ENCODE results near the gene NUBP2. TPM values are rescaled to one million over a fixed set of nuclear protein-coding genes. Genes with fewer than 3 reads are reported as not detected.

The NUBP2 gene
- total and polyA plus RNA-seq, 2 donors (not counting 1 experiment from before 2014, with no cell fraction given): 13.5 to 43.6 TPM

- Histone ChIP-seq H3K9ac (ENCODE audit: insufficient read depth, low read length) (peak within 1 kb of the TSS; percentile 75), H3K4me2 (ENCODE audit: extremely low read depth, insufficient read depth, low read length) (peak within 1 kb of the TSS; percentile 94), H3K4me3 (replicated peaks in 1 of 4; ENCODE audit: control extremely low read depth in 1 of 4, insufficient read depth in 1 of 4, low read depth in 3 of 4, low read length in 4 of 4) (peak within 1 kb of the TSS; percentile 89 to 99 (median 98)), H3K9me3 (ENCODE audit: control insufficient read depth, insufficient read depth, low read depth, low read length) (no peaks in the 10 kb centered on the region), H4K20me1 (ENCODE audit: control insufficient read depth, extremely low read depth, insufficient read depth, low read length) (no peaks in the 10 kb centered on the region), H3K36me3 (ENCODE audit: control insufficient read depth, insufficient read depth, low read length) (peaks cover 3% of the 10 kb centered on the region), H3K79me2 (ENCODE audit: control insufficient read depth, insufficient read depth, low read length) (peaks cover 26% of the 10 kb centered on the region), H3K27me3 (ENCODE audit: control insufficient read depth, insufficient read depth, low read length) (no peaks in the 10 kb centered on the region), H3K27ac (ENCODE audit: insufficient read depth, low read length) (peak within 1 kb of the TSS; percentile 80), H2AFZ (ENCODE audit: low read length) (peak within 1 kb of the TSS; percentile 100), H3K4me1 (ENCODE audit: control insufficient read depth, extremely low read depth, insufficient read depth, low read length) (peaks cover 7% of the 10 kb centered on the region)
- DNase-seq (ENCODE audit: low read depth in 2 of 2): peak; percentile 95 to 96
- TF ChIP-seq CTCF (conservative IDR thresholded peaks at IDR 0.05 in 1 of 2, IDR thresholded peaks at IDR 0.05 in 1 of 2; ENCODE audit: low read depth in 1 of 2, low read length in 2 of 2) (no peak), EZH2 (IDR thresholded peaks at IDR 0.05; ENCODE audit: low read length, missing control alignments) (no peak)
These were observed 44.2 kb downstream of the NUBP2 start, which contains the start of the genes FAHD1 and HAGH for GRCh38 chr16:1826691-1827573. TSS of gene FAHD1 (plus strand) at chr16:1827206. CDS start at chr16:1827239, 33 bp downstream. TSS of gene HAGH (minus strand) at chr16:1826825. CDS start at chr16:1826787, 38 bp downstream.

GRCh38 chr16:1828645-1829410 lies 46.1 kb downstream of the NUBP2 start:
- H3K4me3 ChIP-seq (replicated peaks in 1 of 4; ENCODE audit: control extremely low read depth in 1 of 4, insufficient read depth in 1 of 4, low read depth in 3 of 4, low read length in 4 of 4): peak overlapping the region; percentile 89 to 99 (median 98)
- H3K79me2 ChIP-seq (ENCODE audit: control insufficient read depth, insufficient read depth, low read length): peaks cover 26% of the 10 kb centered on the region
- H3K4me2 ChIP-seq (ENCODE audit: extremely low read depth, insufficient read depth, low read length): peak overlapping the region; percentile 68
- no peak overlapping the region for H2AFZ ChIP-seq (ENCODE audit: low read length)
- H3K36me3 ChIP-seq (ENCODE audit: control insufficient read depth, insufficient read depth, low read length): peaks cover 3% of the 10 kb centered on the region
- no peak for DNase-seq (ENCODE audit: low read depth in 2 of 2)
- no peak overlapping the region for H3K9ac ChIP-seq (ENCODE audit: insufficient read depth, low read length)
- H4K20me1 ChIP-seq (ENCODE audit: control insufficient read depth, extremely low read depth, insufficient read depth, low read length): no peaks in the 10 kb centered on the region
- no peaks in the 10 kb centered on the region for H3K9me3 ChIP-seq (ENCODE audit: control insufficient read depth, insufficient read depth, low read depth, low read length)
- no peak overlapping the region for H3K27ac ChIP-seq (ENCODE audit: insufficient read depth, low read length)
- H3K4me1 ChIP-seq (ENCODE audit: control insufficient read depth, extremely low read depth, insufficient read depth, low read length): peaks cover 7% of the 10 kb centered on the region
- H3K27me3 ChIP-seq (ENCODE audit: control insufficient read depth, insufficient read depth, low read length): no peaks in the 10 kb centered on the region
- TF ChIP-seq EZH2 (IDR thresholded peaks at IDR 0.05; ENCODE audit: low read length, missing control alignments) (no peak), CTCF (conservative IDR thresholded peaks at IDR 0.05 in 1 of 2, IDR thresholded peaks at IDR 0.05 in 1 of 2; ENCODE audit: low read depth in 1 of 2, low read length in 2 of 2) (no peak)

- no peak overlapping the region for H3K4me3 ChIP-seq (replicated peaks in 1 of 4; ENCODE audit: control extremely low read depth in 1 of 4, insufficient read depth in 1 of 4, low read depth in 3 of 4, low read length in 4 of 4)
- no peak overlapping the region for H2AFZ ChIP-seq (ENCODE audit: low read length)
- H3K4me2 ChIP-seq (ENCODE audit: extremely low read depth, insufficient read depth, low read length): no peak overlapping the region
- H3K27me3 ChIP-seq (ENCODE audit: control insufficient read depth, insufficient read depth, low read length): no peaks in the 10 kb centered on the region
- no peak overlapping the region for H3K9ac ChIP-seq (ENCODE audit: insufficient read depth, low read length)
- H3K36me3 ChIP-seq (ENCODE audit: control insufficient read depth, insufficient read depth, low read length): peaks cover 3% of the 10 kb centered on the region
- peak in 1 of 2 donors; percentile 21 for DNase-seq (ENCODE audit: low read depth in 2 of 2)
- H3K9me3 ChIP-seq (ENCODE audit: control insufficient read depth, insufficient read depth, low read depth, low read length): no peaks in the 10 kb centered on the region
- H4K20me1 ChIP-seq (ENCODE audit: control insufficient read depth, extremely low read depth, insufficient read depth, low read length): no peaks in the 10 kb centered on the region
- TF ChIP-seq EZH2 (IDR thresholded peaks at IDR 0.05; ENCODE audit: low read length, missing control alignments) (no peak), CTCF (conservative IDR thresholded peaks at IDR 0.05 in 1 of 2, IDR thresholded peaks at IDR 0.05 in 1 of 2; ENCODE audit: low read depth in 1 of 2, low read length in 2 of 2) (no peak)
- H3K27ac ChIP-seq (ENCODE audit: insufficient read depth, low read length): no peak overlapping the region
- H3K4me1 ChIP-seq (ENCODE audit: control insufficient read depth, extremely low read depth, insufficient read depth, low read length): peaks cover 7% of the 10 kb centered on the region
- H3K79me2 ChIP-seq (ENCODE audit: control insufficient read depth, insufficient read depth, low read length): peaks cover 25% of the 10 kb centered on the region
These were observed 47.5 kb downstream of the NUBP2 start for GRCh38 chr16:1830213-1830612.

All from fibroblast of lung (primary cell).